Activated CD4-positive, alpha-beta T cell treated with anti-CD3 and anti-CD28 coated beads for 4 hours (primary cell): ENCODE data around the gene PCSK9.
"Not testable (repeated sequence)": the region's sequence is repeated elsewhere in the genome, so short reads cannot be mapped to it uniquely, and the experiment has no call there.

Experiments used
- DNase-seq, 2 donors: peaks; one replicate each; pipeline ENCODE4 v3.0.0-alpha.2; 2020

The PCSK9 gene

GRCh38 chr1:55010194-55010886 is 29.0 kb upstream of the PCSK9 start:
- DNase-seq: no peak

DNA sequence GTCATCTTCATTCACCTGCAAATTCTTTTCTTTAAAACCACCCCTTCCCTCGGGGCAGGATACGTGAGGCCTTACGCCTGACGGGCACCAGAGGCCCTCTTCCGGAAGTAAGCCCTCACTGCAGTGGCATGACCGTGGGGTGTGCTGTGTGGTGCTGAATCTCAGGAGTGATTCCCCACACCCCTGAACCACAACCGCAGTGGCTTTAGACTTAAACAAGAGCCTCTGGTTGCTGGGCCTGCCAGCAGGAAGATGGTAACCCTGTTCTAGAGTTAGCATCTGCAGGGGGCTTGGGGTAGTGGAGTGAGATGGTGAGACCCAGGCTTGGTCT is 28.5 kb upstream of the PCSK9 start:
- no peak for DNase-seq

DNA sequence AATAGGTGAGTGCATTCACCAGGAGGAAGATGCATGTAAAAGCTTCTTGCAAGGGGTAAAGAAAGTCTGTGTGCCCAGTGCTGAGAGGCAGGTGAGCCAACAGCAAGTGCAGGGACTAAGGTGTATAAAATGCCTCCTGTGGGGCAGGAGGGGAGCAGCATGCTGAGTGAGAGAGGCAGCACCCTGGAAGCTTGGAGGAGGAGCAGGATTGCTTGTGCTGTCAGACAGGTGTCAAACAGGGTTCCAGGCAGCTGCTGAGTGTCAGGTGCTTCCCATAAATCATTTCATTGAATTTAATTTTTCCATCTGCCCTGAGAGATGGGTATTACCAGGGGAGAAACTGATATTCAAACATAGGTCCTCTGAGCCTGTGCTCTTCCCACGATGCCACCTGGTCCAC is 26.7 kb upstream of the PCSK9 start:
- no peak for DNase-seq

DNA sequence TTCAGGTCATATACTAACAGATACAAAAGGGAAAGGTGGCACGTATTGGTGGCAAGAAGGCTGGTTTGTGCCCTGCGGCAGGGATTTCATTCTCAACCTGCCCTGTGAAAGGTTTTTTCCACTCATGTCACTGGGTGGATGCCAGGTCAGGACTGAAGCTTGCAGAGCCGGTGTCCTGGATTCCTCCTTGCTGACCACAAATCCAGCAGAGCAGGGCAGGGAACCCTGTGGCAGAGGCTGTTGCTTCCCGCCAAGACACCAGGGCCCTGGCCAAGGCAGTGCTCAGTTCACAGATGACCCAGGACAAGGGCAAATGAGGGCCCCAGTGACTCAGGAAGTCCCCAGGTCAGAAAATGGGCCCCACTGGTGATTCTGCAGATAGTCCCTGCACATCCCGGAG is 24.2 kb upstream of the PCSK9 start:
- no peak for DNase-seq

DNA sequence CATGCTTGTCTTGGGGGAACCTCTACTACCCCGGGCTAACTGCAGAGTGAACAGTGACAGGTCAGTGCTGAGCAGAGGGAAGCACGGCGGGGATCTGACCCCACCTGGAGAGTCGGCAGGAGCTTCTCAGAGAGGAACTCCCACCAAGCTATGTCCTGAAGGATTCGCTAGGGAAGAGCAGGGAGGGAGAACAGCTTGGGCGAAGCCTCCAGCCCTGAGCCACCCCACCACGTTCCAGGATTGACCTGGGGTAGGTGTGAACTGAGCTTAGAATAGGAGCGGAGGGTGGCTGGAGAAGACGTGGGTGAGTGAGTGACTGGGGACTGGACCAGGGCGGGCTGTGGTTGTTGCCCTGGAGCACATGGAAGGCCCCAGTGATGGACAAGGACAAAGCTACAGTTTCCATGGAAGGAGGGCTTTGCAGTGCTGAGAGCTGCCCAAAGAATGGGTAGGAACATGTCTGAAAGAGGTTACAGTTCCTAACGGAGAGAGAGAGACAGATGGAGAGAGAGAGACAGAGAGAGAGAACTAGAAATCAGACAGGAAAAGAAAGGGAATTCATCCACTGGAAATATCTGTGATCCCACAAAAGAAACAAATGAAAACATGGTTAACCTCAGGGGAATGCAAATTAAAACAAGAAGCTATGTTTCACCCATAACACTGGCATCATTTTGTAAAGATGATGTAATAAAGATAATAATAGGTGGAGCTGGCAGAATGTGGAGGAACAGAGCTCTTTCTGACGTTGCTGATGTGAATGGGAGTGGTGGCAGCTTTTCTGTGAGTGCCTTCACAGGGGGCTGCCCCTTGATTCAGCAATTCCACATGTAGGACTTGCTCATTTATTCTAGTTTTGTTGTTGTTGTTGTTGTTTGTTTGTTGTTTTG is 23.4 kb upstream of the PCSK9 start:
- no peak for DNase-seq

GRCh38 chr1:55018395-55018794 is 21.0 kb upstream of the PCSK9 start:
- no peak for DNase-seq

- DNase-seq: peak; percentile 41 to 57
Observed at GRCh38 chr1:55021942-55022546, 17.3 kb upstream of the PCSK9 start.

DNA sequence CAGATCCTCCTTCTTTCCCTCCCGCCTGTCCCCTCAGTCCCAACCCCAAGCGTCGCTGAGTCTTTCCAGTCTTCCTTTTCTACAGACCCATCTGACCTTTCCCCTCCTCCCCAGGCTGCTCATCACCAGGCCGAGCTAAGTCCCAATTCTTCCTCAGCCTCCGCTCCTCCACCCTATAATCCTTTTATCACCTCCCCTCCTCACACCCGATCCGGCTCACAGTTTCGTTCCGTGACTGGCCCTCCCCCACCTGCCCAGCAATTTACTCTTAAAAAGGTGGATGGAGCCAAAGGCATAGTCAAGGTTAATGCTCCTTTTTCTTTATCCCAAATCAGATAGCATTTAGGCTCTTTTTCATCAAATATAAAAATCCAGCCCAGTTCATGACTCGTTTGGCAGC is 15.2 kb upstream of the PCSK9 start:
- not testable (repeated sequence) for DNase-seq

- DNase-seq: not testable (repeated sequence)
Observed at GRCh38 chr1:55026682-55027081, 12.7 kb upstream of the PCSK9 start.

- not testable (repeated sequence) for DNase-seq
Observed at GRCh38 chr1:55031098-55031497, 8.2 kb upstream of the PCSK9 start.

- DNase-seq: no peak
Observed at GRCh38 chr1:55033265-55033614, 6.1 kb upstream of the PCSK9 start.

DNA sequence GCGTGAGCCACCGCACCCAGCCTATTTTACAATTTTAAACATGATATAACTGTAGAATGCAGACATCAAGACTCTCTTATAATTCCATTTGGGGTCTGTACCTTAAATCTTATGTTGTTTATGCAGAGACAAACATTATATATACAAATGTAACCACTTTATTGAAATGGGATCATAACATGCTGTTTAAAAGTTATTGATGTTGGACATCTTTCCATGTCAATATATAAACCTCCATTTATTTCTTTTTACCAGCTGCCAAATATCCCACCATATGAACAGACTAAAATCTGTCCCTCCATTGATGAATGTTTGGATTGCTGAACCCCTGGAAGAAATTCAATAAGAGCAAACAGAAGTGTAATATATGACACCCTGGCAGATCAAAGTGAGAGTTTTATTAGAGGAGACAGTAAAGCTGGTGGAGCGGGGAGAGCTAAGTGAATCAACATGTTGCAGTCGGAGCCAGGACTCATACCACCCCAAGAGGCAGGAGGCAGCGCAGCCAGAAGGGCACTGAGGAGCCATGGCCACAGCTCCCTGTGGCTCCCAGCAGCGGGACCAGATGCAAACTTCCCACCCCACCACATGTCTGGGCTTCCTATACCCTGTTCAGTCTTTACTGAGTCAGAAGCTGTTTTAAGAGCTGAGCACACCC is 4.7 kb upstream of the PCSK9 start:
- DNase-seq: no peak

DNA sequence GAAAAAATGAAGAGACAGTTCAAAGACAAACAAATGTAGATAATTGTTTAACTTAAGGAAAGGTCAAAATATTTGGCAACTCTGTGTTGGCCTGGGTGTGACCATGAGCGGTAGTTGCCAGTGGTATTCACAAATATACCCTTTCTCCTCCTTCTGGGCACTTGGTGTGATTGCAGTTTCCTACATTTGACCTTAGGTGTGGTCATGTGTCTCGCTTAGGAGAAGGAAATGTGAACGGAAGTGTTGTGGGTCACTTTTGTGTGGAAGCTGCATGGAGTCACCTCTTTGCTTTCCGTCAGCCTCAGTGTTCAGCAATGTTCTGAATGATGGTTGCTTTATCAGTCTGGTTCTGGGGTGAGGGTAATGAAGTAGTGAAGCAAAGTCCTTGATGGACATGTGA is 3.4 kb upstream of the PCSK9 start:
- DNase-seq: no peak

GRCh38 chr1:55037733-55038551 is 1.4 kb upstream of the PCSK9 start:
- DNase-seq: no peak

DNA sequence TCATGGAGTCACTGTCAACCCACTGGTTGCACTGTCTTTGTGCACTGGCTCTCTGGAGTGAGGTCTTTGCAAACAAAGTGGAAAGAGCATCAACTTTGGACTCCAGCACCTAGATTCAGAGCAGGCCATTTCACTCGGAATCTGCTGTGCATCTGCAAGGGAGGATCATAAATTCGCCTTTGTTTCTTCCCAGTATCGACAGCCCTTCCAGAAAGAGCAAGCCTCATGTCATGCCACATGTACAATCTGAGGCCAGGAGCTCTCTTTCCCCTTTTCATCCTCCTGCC is 853 bp upstream of the PCSK9 start:
- no peak for DNase-seq

GRCh38 chr1:55038974-55039341 is 390 bp upstream of the PCSK9 start:
- DNase-seq: no peak

- no peak for DNase-seq
Observed at GRCh38 chr1:55040083-55040932, 960 bp downstream of the PCSK9 start.

DNA sequence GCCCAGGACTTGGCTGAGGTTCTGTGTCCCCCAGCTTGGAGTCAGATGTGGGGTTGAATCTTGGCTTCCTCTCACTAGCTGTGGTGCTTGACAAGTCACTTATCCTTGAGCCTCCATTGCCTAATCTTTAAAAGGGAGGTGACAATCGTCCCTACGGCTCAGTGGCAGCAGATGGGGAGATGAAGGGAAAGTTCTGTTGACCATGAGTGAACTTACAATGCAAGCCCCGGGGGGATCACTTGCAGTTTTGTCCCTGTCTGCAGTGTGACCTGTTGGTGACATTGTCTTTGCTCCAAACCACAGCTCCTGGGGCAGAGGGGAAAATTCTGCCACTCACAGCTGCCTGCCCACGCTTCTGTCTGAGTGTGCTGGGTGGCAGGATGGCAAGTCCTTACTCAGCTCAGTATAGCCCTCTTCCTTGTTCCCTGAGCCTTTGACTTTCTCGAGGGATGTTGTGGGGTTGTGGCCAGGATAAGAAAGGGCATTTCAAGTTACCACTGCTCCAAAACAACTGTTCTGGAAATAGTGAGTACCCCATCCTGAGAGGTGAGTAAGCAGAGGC is 1.7 kb downstream of the PCSK9 start:
- DNase-seq: no peak

- DNase-seq: no peak
Observed at GRCh38 chr1:55041613-55042012, 2.3 kb downstream of the PCSK9 start.

GRCh38 chr1:55043011-55043410 is 3.7 kb downstream of the PCSK9 start:
- no peak for DNase-seq

DNA sequence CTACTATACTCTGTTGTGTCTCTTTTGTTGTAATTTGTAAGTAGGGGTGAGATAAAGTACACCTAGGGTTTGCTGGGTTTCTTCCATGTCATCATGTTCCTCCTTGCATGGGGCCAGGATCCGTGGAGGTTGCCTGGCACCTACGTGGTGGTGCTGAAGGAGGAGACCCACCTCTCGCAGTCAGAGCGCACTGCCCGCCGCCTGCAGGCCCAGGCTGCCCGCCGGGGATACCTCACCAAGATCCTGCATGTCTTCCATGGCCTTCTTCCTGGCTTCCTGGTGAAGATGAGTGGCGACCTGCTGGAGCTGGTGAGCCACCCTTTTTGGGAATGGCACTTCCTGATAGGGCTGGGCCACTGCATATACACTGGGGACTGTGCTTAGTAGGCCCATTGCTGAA is 4.4 kb downstream of the PCSK9 start:
- no peak for DNase-seq
